Stimulated activated memory B cell treated with anti-CD40 and anti-IgM and Interleukin-4, amounts not matched to agents 10 μg/mL and 1 μg/mL and 100 μg/mL, for 72 hours (primary cell): ENCODE measurements around the gene TBC1D22A.

Source experiments
- ATAC-seq: fragments of 150-1000 bp; cut with Tn5 transposase; 2 replicates; pipeline ENCODE4 v1.10.0; 2021
- H3K27ac Mint-ChIP-seq: one replicate; pipeline ENCODE4 v1.8.0; 2022; ENCODE audit warnings: mild to moderate bottlenecking, mixed read lengths
- H3K27me3 Mint-ChIP-seq: one replicate; pipeline ENCODE4 v1.8.0; 2022; ENCODE audit warnings: mixed read lengths
- H3K36me3 Mint-ChIP-seq: one replicate; pipeline ENCODE4 v1.8.0; 2022; ENCODE audit warnings: mixed read lengths
- H3K4me1 Mint-ChIP-seq: one replicate; pipeline ENCODE4 v1.8.0; 2022; ENCODE audit warnings: mixed read lengths
- H3K4me3 Mint-ChIP-seq: one replicate; pipeline ENCODE4 v1.8.0; 2022; ENCODE audit warnings: mild to moderate bottlenecking, moderate library complexity, mixed read lengths
- H3K9me3 Mint-ChIP-seq: one replicate; pipeline ENCODE4 v1.8.0; 2022; ENCODE audit warnings: mixed read lengths

TBC1D22A gene

DNA sequence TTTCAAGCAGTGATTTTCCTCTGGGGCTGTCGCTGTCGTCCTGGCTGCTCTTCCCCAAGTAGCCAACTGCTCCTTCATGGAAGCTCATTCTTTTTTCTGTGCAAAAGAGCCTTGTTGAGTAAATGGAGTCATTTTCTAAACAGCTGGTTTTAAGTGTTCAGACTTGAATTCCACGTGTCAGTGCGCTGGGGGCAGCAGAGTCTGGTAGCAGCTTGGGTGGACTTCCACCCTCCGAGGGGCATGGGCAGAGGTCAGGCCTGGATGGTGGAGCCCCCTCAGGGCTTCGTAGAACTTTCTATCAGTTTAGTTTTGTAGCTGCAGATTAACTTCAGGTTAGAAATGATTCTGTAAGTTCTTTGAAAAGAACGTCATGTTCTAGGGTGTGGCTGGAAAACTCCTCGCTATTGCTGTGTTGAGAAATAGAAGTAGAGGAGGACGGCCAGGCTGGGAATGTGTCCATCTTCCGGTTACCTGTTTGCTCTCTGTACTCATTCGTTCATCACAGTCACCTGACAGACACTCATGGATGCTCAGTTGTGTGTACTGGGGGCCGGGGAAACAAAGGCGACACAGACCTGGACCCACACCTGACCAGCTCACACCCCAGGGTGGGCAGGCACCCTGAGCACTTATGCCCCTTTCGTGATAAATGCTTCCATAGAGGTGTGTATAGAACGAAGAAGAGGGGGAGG is 270.7 kb downstream of the TBC1D22A start:
- Mint-ChIP-seq H3K9me3 (no peaks in the 10 kb centered on the region), H3K4me3 (no peak overlapping the region), H3K27me3 (no peaks in the 10 kb centered on the region), H3K4me1 (peaks cover 4% of the 10 kb centered on the region), H3K27ac (no peak overlapping the region), H3K36me3 (peaks cover 35% of the 10 kb centered on the region)
- no peak for ATAC-seq

- no peak for ATAC-seq
- H3K27ac Mint-ChIP-seq, result no peak overlapping the region
- H3K4me3 Mint-ChIP-seq, result no peak overlapping the region
- no peaks in the 10 kb centered on the region for H3K27me3 Mint-ChIP-seq
- H3K9me3 Mint-ChIP-seq, result no peaks in the 10 kb centered on the region
- H3K36me3 Mint-ChIP-seq, result peaks cover 37% of the 10 kb centered on the region
- H3K4me1 Mint-ChIP-seq, result peaks cover 4% of the 10 kb centered on the region
Measured at GRCh38 chr22:47033648-47034000, 271.2 kb downstream of the TBC1D22A start.

DNA sequence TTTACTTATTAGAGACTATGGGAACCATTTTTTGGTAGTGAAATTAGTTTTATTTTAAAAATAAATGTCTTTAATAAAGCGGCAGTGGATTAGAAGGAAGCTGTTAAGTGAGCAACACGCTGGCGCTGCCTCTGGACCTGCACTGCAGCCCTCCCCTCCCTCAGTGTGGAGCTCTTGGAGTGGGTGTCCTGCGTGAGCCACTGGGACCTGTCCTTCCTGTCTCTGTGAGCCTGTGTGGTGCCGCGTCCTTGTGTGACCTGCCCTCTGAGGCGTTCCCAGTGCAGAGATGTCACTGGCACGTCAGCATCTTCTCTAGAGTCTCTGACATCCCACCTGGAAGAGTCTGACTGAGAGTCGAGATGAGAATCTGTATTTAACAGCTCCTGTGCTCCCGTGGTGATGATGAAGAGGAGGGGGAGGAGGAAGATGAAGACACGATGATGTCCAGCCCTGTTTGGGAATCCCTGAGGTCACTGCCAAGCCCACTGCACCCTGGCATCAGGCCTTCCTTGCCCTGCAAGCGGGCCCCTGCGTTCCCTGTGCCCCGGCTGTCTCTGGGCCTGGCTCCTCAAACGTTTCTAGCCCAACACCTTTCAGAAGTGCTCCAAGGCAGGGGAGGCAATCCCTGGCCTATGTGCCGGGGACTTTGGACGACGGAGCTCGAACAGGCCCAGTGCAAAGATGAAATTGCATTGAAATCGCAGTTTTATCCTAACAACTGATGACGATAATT is 271.8 kb downstream of the TBC1D22A start:
- Mint-ChIP-seq H3K27me3 (no peaks in the 10 kb centered on the region), H3K4me3 (no peak overlapping the region), H3K36me3 (peaks cover 38% of the 10 kb centered on the region), H3K4me1 (peaks cover 4% of the 10 kb centered on the region), H3K27ac (no peak overlapping the region), H3K9me3 (no peaks in the 10 kb centered on the region)
- no peak for ATAC-seq

DNA sequence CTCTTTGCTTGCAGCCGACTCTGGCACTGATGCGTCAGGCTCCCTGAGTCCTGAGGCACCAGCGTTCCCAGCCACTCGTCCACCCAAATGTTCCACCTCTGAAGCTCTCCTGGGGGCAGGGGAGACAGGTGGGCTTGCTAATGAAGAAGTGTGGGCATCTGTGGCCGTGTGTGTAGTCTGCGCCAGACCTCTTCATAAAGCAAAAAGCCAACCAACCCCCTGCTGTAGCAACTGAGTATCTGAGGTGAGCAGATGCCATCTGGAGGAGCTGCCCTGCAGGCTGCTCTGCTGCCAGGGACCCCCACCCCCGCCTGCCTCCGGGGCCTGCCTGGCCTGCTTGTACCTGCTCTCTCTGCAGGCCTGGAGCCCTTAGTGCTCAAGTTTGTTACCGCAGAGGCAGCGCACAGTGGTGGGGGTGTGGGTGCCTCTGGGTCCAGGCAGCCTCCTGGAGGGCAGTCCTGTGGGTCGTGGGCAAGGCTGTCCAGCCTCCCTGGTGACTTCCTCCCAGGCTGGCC is 272.5 kb downstream of the TBC1D22A start:
- no peak for ATAC-seq
- Mint-ChIP-seq H3K27ac (no peak overlapping the region), H3K4me3 (no peak overlapping the region), H3K4me1 (peaks cover 5% of the 10 kb centered on the region), H3K27me3 (no peaks in the 10 kb centered on the region), H3K9me3 (no peaks in the 10 kb centered on the region), H3K36me3 (peaks cover 39% of the 10 kb centered on the region)

- no peak for ATAC-seq
- Mint-ChIP-seq H3K4me1 (peaks cover 10% of the 10 kb centered on the region), H3K27ac (no peak overlapping the region)
Measured at GRCh38 chr22:47035425-47035881, 273.0 kb downstream of the TBC1D22A start.

DNA sequence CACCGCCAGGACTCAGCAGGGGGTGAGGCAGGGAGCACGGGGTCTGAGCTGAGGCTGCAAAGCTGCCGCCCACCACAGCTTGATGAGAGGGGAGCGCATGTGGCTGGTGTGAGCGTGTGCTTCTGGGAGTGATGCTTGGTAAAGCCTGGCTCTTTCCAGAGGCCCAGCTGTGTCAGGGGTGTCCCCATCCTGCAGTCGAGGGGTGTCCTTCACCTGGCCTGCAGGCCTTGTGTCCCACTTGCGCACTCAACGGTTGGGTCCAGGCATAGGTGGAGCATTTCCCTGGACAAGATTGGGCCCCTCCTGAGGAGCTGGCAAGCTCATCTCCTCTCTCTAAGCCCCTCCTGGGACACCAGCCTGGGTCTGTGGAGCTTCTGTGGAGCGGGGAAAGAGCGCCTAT is 273.9 kb downstream of the TBC1D22A start:
- peaks cover 49% of the 10 kb centered on the region for H3K36me3 Mint-ChIP-seq
- no peak for ATAC-seq
- no peak overlapping the region for H3K4me3 Mint-ChIP-seq
- no peaks in the 10 kb centered on the region for H3K27me3 Mint-ChIP-seq
- H3K4me1 Mint-ChIP-seq, result peaks cover 15% of the 10 kb centered on the region
- H3K27ac Mint-ChIP-seq, result no peak overlapping the region
- no peaks in the 10 kb centered on the region for H3K9me3 Mint-ChIP-seq

More at GRCh38 chr22:47035425-47035881, 273.0 kb downstream of the TBC1D22A start:
- Mint-ChIP-seq H3K27me3 (no peaks in the 10 kb centered on the region), H3K9me3 (no peaks in the 10 kb centered on the region), H3K4me3 (no peak overlapping the region), H3K36me3 (peaks cover 44% of the 10 kb centered on the region)

- Mint-ChIP-seq H3K9me3 (no peaks in the 10 kb centered on the region), H3K27me3 (no peaks in the 10 kb centered on the region), H3K27ac (no peak overlapping the region), H3K4me1 (peaks cover 18% of the 10 kb centered on the region), H3K36me3 (peaks cover 51% of the 10 kb centered on the region), H3K4me3 (no peak overlapping the region)
- no peak for ATAC-seq
Measured at GRCh38 chr22:47036936-47037485, 274.6 kb downstream of the TBC1D22A start.

- H3K4me1 Mint-ChIP-seq, result peaks cover 31% of the 10 kb centered on the region
Measured at GRCh38 chr22:47038206-47038835, 275.9 kb downstream of the TBC1D22A start.

DNA sequence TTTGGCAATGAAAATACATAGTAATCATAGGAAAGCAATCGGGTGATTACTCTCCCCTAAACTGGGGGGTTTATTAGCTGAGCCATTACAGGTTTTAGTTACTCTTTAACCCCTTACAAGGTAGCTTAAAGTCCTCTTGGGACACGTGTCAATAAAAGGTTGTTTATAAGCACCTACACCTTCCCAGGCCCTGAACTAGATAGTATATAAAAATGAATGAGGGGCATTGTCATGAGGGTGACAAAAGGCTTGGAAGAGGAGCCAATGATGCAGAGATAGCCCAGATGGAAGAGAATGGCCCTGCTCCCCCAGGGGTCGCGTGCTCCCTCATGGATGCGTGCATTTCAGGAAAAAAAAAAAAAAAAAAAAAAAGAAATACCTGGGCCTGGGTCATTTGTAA is 276.9 kb downstream of the TBC1D22A start:
- Mint-ChIP-seq H3K4me3 (no peak overlapping the region), H3K36me3 (peaks cover 59% of the 10 kb centered on the region)

More at GRCh38 chr22:47038206-47038835, 275.9 kb downstream of the TBC1D22A start:
- Mint-ChIP-seq H3K9me3 (no peaks in the 10 kb centered on the region), H3K36me3 (peaks cover 58% of the 10 kb centered on the region), H3K4me3 (no peak overlapping the region), H3K27me3 (no peaks in the 10 kb centered on the region), H3K27ac (no peak overlapping the region)
- no peak for ATAC-seq

GRCh38 chr22:47040486-47041270 is 278.2 kb downstream of the TBC1D22A start:
- Mint-ChIP-seq H3K9me3 (no peaks in the 10 kb centered on the region), H3K4me3 (no peak overlapping the region), H3K27ac (no peak overlapping the region), H3K36me3 (peaks cover 50% of the 10 kb centered on the region), H3K27me3 (no peaks in the 10 kb centered on the region), H3K4me1 (peaks cover 50% of the 10 kb centered on the region)
- ATAC-seq, result no peak

More for the DNA sequence above, 276.9 kb downstream of the TBC1D22A start:
- Mint-ChIP-seq H3K4me1 (peaks cover 42% of the 10 kb centered on the region), H3K27me3 (no peaks in the 10 kb centered on the region), H3K9me3 (no peaks in the 10 kb centered on the region), H3K27ac (no peak overlapping the region)
- ATAC-seq, result no peak

DNA sequence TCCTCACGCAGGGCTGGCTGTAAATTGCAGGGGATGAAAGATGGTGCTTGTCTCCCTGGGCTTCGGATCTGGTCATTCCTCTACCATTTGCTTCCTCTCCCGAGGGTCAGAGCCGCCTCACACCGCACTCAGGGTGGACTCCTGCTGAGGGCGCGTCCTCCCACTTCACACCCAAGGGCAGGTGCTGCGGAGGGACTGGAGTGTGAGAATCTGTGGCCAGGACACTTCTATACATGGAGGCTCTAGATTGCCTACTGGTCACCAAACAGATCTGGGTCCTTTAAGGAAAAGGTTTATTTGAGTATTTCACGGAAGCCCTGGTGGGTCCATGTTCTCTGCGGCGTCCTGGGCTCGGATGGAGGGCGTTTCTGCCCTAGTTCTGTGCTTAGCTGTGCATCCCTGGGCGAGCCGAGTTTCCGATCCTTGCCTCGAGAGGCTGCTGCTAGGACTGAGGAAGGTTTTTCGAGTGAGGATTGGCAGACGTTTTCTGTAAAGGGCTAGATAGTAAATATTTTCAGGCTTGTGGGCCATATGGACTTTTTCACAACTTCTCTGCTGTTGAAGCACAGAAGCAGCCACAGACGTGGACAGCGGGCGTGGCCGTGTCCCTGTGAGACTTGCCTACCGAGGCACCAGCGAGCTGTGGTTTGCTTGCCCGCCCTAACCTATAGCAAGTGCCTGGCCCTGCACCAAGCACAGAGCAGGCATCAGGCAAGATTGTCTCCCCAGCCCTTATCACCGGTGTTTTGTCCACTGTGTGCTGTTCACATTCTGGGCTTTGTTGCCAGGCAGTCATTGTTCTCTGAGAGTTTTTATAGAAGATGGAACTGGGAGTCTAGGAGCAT is 279.0 kb downstream of the TBC1D22A start:
- no peaks in the 10 kb centered on the region for H3K9me3 Mint-ChIP-seq
- H3K4me3 Mint-ChIP-seq, result no peak overlapping the region
- ATAC-seq, result no peak
- no peak overlapping the region for H3K27ac Mint-ChIP-seq
- H3K36me3 Mint-ChIP-seq, result peaks cover 50% of the 10 kb centered on the region
- H3K4me1 Mint-ChIP-seq, result peaks cover 58% of the 10 kb centered on the region
- no peaks in the 10 kb centered on the region for H3K27me3 Mint-ChIP-seq

GRCh38 chr22:47042116-47042825 is 279.8 kb downstream of the TBC1D22A start:
- no peaks in the 10 kb centered on the region for H3K9me3 Mint-ChIP-seq
- no peaks in the 10 kb centered on the region for H3K27me3 Mint-ChIP-seq
- H3K4me3 Mint-ChIP-seq, result no peak overlapping the region
- no peak for ATAC-seq
- H3K4me1 Mint-ChIP-seq, result peaks cover 66% of the 10 kb centered on the region
- H3K36me3 Mint-ChIP-seq, result peaks cover 44% of the 10 kb centered on the region
- H3K27ac Mint-ChIP-seq, result peak overlapping the region; percentile 48

DNA sequence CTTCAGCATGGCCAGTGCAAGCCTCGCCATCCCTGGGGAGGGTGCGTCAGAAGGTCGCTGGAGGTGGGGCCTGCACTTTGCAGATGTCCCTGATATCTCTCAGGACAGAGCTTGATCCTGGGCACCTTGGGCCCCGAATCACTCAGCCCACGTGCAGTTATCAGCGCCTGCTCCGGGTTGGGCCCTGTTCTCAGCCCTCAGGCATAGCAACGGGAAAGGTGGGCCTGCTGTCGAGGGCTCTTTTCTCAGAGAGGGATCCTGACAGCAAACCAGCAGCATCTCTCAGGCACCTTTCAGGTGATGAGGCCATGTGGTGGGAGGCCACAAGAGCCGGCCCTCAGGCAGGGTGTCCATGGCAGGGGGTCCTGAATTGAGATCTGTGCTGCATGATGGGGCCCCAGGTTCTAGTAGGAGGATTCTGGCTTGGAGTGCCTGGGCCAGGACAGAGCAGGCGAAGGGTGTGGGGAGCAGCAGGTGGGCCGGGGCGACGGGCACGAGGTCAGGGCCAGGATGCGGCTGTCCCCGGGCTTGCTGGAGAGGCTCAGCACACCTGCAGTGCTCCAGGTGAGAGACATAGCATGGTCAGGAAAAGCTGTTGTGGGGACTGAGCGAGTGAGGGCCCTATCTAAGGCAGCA is 280.5 kb downstream of the TBC1D22A start:
- peak overlapping the region; percentile 48 for H3K27ac Mint-ChIP-seq
- H3K4me3 Mint-ChIP-seq, result no peak overlapping the region

More for the DNA sequence above, 280.5 kb downstream of the TBC1D22A start:
- Mint-ChIP-seq H3K4me1 (peaks cover 73% of the 10 kb centered on the region), H3K9me3 (no peaks in the 10 kb centered on the region), H3K36me3 (peaks cover 38% of the 10 kb centered on the region), H3K27me3 (no peaks in the 10 kb centered on the region)
- ATAC-seq, result no peak
